Parathyroid adenoma (tissue), 2 donors: ENCODE results near the gene CNGB1.

Experiments used
- H2AFZ ChIP-seq: fragments of 300-600 bp; sonication (generic); one replicate; pipeline ENCODE4 v1.7.0; 2017; ENCODE audit warnings: antibody characterized with exemption, mild to moderate bottlenecking
- H3K27ac ChIP-seq: fragments of 300-600 bp; sonication (generic); one replicate; pipeline ENCODE4 v1.7.0; 2017
- H3K27me3 ChIP-seq: fragments of 300-600 bp; sonication (generic); one replicate; pipeline ENCODE4 v1.7.0; 2017; ENCODE audit warnings: low read length; ENCODE audit not compliant: control insufficient read depth, insufficient read depth
- H3K36me3 ChIP-seq: fragments of 300-600 bp; sonication (generic); one replicate; pipeline ENCODE4 v1.7.0; 2017; ENCODE audit warnings: low read length; ENCODE audit not compliant: control insufficient read depth, insufficient read depth
- H3K4me1 ChIP-seq: fragments of 300-600 bp; sonication (generic); one replicate; pipeline ENCODE4 v1.7.0; 2017; ENCODE audit warnings: control low read depth
- H3K4me2 ChIP-seq: fragments of 300-600 bp; sonication (generic); one replicate; pipeline ENCODE4 v1.7.0; 2017; ENCODE audit warnings: low read length
- H3K4me3 ChIP-seq: fragments of 300-600 bp; sonication (generic); one replicate; pipeline ENCODE4 v1.7.0; 2017; ENCODE audit warnings: low read depth, low read length
- H3K79me2 ChIP-seq: fragments of 300-600 bp; sonication (generic); one replicate; pipeline ENCODE4 v1.7.0; 2017; ENCODE audit warnings: control low read depth
- H3K9ac ChIP-seq: fragments of 300-600 bp; sonication (generic); one replicate; pipeline ENCODE4 v1.7.0; 2017; ENCODE audit warnings: mild to moderate bottlenecking
- H3K9me3 ChIP-seq: fragments of 300-600 bp; sonication (generic); one replicate; pipeline ENCODE4 v1.7.0; 2017; ENCODE audit warnings: low read length; ENCODE audit not compliant: control insufficient read depth
- TF ChIP-seq, protein P1 (sequence below): fragments of 300-600 bp; sonication (generic); IDR thresholded peaks from one replicate; pipeline ENCODE4 v1.7.0; 2017; ENCODE audit warnings: antibody characterized with exemption, mild to moderate bottlenecking
- donor health status: primary hyperparathyroidism.

CNGB1 gene

GRCh38 chr16:57900796-57901479 is 70.0 kb downstream of the CNGB1 start:
- Histone ChIP-seq H3K9ac (no peak overlapping the region), H3K4me1 (no peaks in the 10 kb centered on the region), H3K27me3 (no peaks in the 10 kb centered on the region), H3K27ac (no peak overlapping the region), H3K79me2 (no peaks in the 10 kb centered on the region), H3K36me3 (no peaks in the 10 kb centered on the region), H3K4me2 (no peak overlapping the region), H2AFZ (no peak overlapping the region), H3K4me3 (no peak overlapping the region), H3K9me3 (no peaks in the 10 kb centered on the region)
- TF ChIP-seq, protein P1, sequence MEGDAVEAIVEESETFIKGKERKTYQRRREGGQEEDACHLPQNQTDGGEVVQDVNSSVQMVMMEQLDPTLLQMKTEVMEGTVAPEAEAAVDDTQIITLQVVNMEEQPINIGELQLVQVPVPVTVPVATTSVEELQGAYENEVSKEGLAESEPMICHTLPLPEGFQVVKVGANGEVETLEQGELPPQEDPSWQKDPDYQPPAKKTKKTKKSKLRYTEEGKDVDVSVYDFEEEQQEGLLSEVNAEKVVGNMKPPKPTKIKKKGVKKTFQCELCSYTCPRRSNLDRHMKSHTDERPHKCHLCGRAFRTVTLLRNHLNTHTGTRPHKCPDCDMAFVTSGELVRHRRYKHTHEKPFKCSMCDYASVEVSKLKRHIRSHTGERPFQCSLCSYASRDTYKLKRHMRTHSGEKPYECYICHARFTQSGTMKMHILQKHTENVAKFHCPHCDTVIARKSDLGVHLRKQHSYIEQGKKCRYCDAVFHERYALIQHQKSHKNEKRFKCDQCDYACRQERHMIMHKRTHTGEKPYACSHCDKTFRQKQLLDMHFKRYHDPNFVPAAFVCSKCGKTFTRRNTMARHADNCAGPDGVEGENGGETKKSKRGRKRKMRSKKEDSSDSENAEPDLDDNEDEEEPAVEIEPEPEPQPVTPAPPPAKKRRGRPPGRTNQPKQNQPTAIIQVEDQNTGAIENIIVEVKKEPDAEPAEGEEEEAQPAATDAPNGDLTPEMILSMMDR: no peak

DNA sequence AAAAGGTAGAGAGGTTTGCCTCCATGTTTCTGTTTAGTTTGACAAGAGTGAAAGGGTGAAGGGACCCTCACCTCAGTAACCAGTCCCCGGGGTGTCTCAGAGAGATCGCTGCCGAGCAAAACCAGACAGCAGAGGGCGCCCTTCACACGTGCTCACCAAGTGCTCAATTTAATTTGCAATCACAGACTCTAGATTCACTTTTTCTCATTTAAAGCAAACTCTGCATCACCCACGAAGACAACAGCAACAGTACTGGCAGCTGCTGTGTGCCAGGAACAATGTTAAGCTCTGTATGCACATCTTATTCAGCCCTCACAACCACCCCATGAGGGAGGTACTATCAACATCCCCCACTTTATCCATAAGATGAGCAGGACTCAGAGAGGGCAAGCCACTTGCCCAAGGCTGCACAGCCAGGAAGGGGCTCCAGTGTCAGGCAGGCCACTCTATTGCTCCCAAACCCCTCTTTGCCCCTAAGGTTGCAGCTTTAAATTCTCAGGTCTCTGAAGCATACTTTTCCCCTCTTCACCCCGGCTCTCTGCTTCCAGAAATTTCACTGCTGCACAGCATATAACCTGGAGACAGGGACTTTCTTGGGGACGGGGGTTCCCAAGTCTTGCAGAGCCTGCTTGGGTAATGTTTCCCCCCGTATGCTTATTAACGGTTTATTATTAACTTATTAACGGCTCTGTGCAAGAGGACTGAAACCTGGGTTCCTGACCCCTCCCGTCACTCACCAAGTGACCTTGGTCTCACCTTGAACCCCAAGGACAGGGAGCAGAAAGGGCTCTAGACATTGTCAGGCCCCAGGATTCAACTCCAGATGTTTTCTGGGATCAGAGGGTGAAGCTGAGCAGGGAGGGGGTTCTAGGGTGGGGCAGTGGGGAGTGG is 70.9 kb downstream of the CNGB1 start:
- H3K27ac ChIP-seq: no peak overlapping the region

GRCh38 chr16:57898961-57899360 is 72.0 kb downstream of the CNGB1 start:
- Histone ChIP-seq H3K79me2 (no peaks in the 10 kb centered on the region), H2AFZ (no peak overlapping the region), H3K9ac (no peak overlapping the region), H3K4me3 (no peak overlapping the region), H3K4me1 (no peaks in the 10 kb centered on the region), H3K9me3 (no peaks in the 10 kb centered on the region), H3K27ac (no peak overlapping the region), H3K27me3 (no peaks in the 10 kb centered on the region), H3K4me2 (no peak overlapping the region), H3K36me3 (no peaks in the 10 kb centered on the region)
- TF ChIP-seq, protein P1: no peak

More for the DNA sequence above, 70.9 kb downstream of the CNGB1 start:
- Histone ChIP-seq H3K27me3 (no peaks in the 10 kb centered on the region), H3K9ac (no peak overlapping the region), H2AFZ (no peak overlapping the region), H3K79me2 (no peaks in the 10 kb centered on the region), H3K36me3 (no peaks in the 10 kb centered on the region), H3K4me2 (no peak overlapping the region), H3K4me3 (no peak overlapping the region), H3K4me1 (no peaks in the 10 kb centered on the region), H3K9me3 (no peaks in the 10 kb centered on the region)
- TF ChIP-seq, protein P1: peak; percentile 94

DNA sequence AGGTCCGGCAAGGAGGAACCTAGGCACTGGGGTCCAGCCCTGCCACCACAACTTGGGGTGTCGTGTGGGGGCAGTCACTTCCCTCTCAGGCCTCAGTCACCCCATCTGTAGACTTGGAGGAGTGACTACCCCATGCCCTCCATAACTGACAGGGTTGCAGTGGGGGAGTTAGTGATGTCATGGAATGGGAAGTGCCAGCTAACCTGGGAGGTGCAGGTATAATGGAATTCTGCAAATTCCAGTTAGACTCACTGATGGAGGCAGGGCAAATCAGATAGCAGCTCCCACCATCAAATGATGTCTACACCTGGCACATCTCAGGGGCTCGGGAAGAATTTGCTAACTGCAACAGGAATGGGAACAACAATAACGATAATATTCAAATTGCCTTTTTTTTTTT is 72.9 kb downstream of the CNGB1 start:
- no peaks in the 10 kb centered on the region for H3K36me3 ChIP-seq
- no peak overlapping the region for H3K4me3 ChIP-seq
- no peak overlapping the region for H3K4me2 ChIP-seq
- no peak overlapping the region for H3K9ac ChIP-seq
- H3K79me2 ChIP-seq: no peaks in the 10 kb centered on the region
- TF ChIP-seq, protein P1: no peak
- H3K4me1 ChIP-seq: no peaks in the 10 kb centered on the region
- no peaks in the 10 kb centered on the region for H3K27me3 ChIP-seq
- no peak overlapping the region for H2AFZ ChIP-seq
- H3K9me3 ChIP-seq: no peaks in the 10 kb centered on the region
- no peak overlapping the region for H3K27ac ChIP-seq
